Caco-2 (cell line): ENCODE data around the gene GOLGA8B. TPM values are rescaled to one million over a fixed set of nuclear protein-coding genes. Genes with fewer than 3 reads are reported as not detected.
"Not testable (repeated sequence)": the region's sequence is repeated elsewhere in the genome, so short reads cannot be mapped to it uniquely, and the experiment has no call there.

Experiments
- BruUV-seq: library from RNA; stranded (reverse); fragments of 400-500 nt; replicated peaks from 2 replicates; lab custom pipeline; 2021; lab: Mats Ljungman, UMichigan
- CTCF ChIA-PET: fragments of 300-600 bp; sonication (Branson Sonifier 250); formaldehyde crosslinking; loops from one replicate; lab custom pipeline; 2022; ENCODE audit warnings: antibody characterized with exemption; lab: Charles Lee
- POLR2A ChIA-PET: fragments of 300-600 bp; sonication (Branson Sonifier 250); formaldehyde crosslinking; loops from one replicate; lab custom pipeline; 2022; ENCODE audit warnings: antibody characterized with exemption; lab: Charles Lee
- DNase-seq, 2 experiments: peaks; one replicate each; pipeline versions ENCODE4 v3.0.0 to v3.0.0-alpha.2; 2020 to 2022
- H3K27me3 ChIP-seq: replicated peaks from 2 replicates; pipeline ENCODE4 v1.6.0; 2011; ENCODE audit warnings: low read length; ENCODE audit not compliant: control insufficient read depth, insufficient read depth
- H3K36me3 ChIP-seq: 2 replicates; pipeline ENCODE4 v1.5.1; 2011; ENCODE audit warnings: low read length; ENCODE audit not compliant: control insufficient read depth, insufficient read depth
- H3K4me1 ChIP-seq: fragments of 250-450 bp; sonication (Bioruptor Pico); 2 replicates; pipeline ENCODE4 v1.5.1; 2020; ENCODE audit warnings: mild to moderate bottlenecking
- H3K4me3 ChIP-seq: 2 replicates; pipeline ENCODE4 v1.5.1; 2011; ENCODE audit warnings: low read depth, mild to moderate bottlenecking, control low read depth, low read length
- H3K9me3 ChIP-seq: fragments of 250-450 bp; sonication (Bioruptor Pico); 2 replicates; pipeline ENCODE4 v1.5.1; 2020; ENCODE audit warnings: mild to moderate bottlenecking, moderate library complexity
- H3K27ac Mint-ChIP-seq: one replicate; pipeline ENCODE4 v1.8.0; 2022; ENCODE audit warnings: mixed read lengths; ENCODE audit not compliant: unreplicated experiment
- H3K27me3 Mint-ChIP-seq: one replicate; pipeline ENCODE4 v1.8.0; 2022; ENCODE audit warnings: mixed read lengths; ENCODE audit not compliant: insufficient read depth, unreplicated experiment
- H3K36me3 Mint-ChIP-seq: one replicate; pipeline ENCODE4 v1.8.0; 2022; ENCODE audit warnings: mild to moderate bottlenecking, mixed read lengths; ENCODE audit not compliant: insufficient read depth, unreplicated experiment
- H3K4me1 Mint-ChIP-seq: one replicate; pipeline ENCODE4 v1.8.0; 2022; ENCODE audit warnings: low read depth, mixed read lengths; ENCODE audit not compliant: unreplicated experiment
- H3K4me3 Mint-ChIP-seq: one replicate; pipeline ENCODE4 v1.8.0; 2022; ENCODE audit warnings: mild to moderate bottlenecking, moderate library complexity, mixed read lengths; ENCODE audit not compliant: unreplicated experiment
- H3K9me3 Mint-ChIP-seq: one replicate; pipeline ENCODE4 v1.8.0; 2022; ENCODE audit warnings: mixed read lengths; ENCODE audit not compliant: unreplicated experiment
- CTCF ChIP-seq, 2 experiments: fragments of 200-600 bp in 1 of 2; IDR thresholded peaks; 1 replicate in 1 of 2; 2 replicates in 1 of 2; pipeline versions ENCODE4 v1.5.1 to v1.8.0; 2011 to 2022; ENCODE audit warnings: antibody characterized with exemption in 1 of 2, control low read depth in 1 of 2, inconsistent platforms in 1 of 2, low read depth in 1 of 2, low read length in 1 of 2, mild to moderate bottlenecking in 1 of 2, moderate library complexity in 1 of 2; ENCODE audit not compliant: insufficient read depth in 1 of 2, severe bottlenecking in 1 of 2, unreplicated experiment in 1 of 2
- intact Hi-C: fragments of 100-400 bp; cut with micrococcal nuclease; formaldehyde crosslinking; loops from one replicate; pipeline ENCODE4 v1.10.0; 2022; ENCODE audit not compliant: unreplicated experiment
- total RNA-seq: library from RNA; stranded (reverse); gene quantifications from 2 replicates; pipeline ENCODE4 v1.2.3, GENCODE V29; 2022

The GOLGA8B gene
- total RNA-seq, 1 experiment from 2014 or later: 52.3 TPM

GRCh38 chr15:34588046-34588674 lies 4.7 kb upstream of the GOLGA8B start:
- H3K27me3 ChIP-seq: no peaks in the 10 kb centered on the region; the same call in 1 of the 2 replicates
- Mint-ChIP-seq H3K36me3 (no peaks in the 10 kb centered on the region), H3K9me3 (no peaks in the 10 kb centered on the region), H3K4me3 (peak overlapping the region; percentile 65), H3K4me1 (no peaks in the 10 kb centered on the region), H3K27ac (no peak overlapping the region), H3K27me3 (peaks cover 19% of the 10 kb centered on the region)
- POLR2A ChIA-PET: interaction anchor here (0.7 kb wide), 1 partner anchor 279 kb away, joined by 3 read pairs; no protein-coding TSS in a partner anchor
- peak; percentile 52 to 71 for DNase-seq
- intact Hi-C loops: loop anchor here (1.0 kb wide), 2 partner anchors 245 to 526 kb away; partner anchors contain the start of genes NOP10 and NUTM1
- H3K4me3 ChIP-seq: no peak overlapping the region
- no peaks in the 10 kb centered on the region for H3K36me3 ChIP-seq
- no peaks in the 10 kb centered on the region for H3K9me3 ChIP-seq
- CTCF ChIA-PET: interaction anchor here (0.8 to 1.0 kb wide), 3 partner anchors 73 to 527 kb away, joined by 3 read pairs; no protein-coding TSS in a partner anchor
- H3K4me1 ChIP-seq: peaks cover 4% of the 10 kb centered on the region; the same call in 1 of the 2 replicates
- TF ChIP-seq CTCF (IDR thresholded peaks at IDR 0.05; ENCODE audit: insufficient read depth in 1 of 2, low read depth in 1 of 2, low read length in 1 of 2, severe bottlenecking in 1 of 2, unreplicated experiment in 1 of 2): peak; percentile 71 to 74
- BruUV-seq: TSS peak; percentile 95

GRCh38 chr15:34585966-34586365 lies 2.5 kb upstream of the GOLGA8B start:
- CTCF ChIA-PET, H3K36me3 Mint-ChIP-seq, BruUV-seq, H3K9me3 ChIP-seq, POLR2A ChIA-PET, H3K4me3 ChIP-seq, H3K27me3 ChIP-seq, H3K9me3 Mint-ChIP-seq, H3K4me1 Mint-ChIP-seq, H3K4me3 Mint-ChIP-seq, H3K4me1 ChIP-seq, H3K36me3 ChIP-seq, DNase-seq, H3K27ac Mint-ChIP-seq: not testable (repeated sequence)
- intact Hi-C loops: loop anchor here (2.0 kb wide), 1 partner anchor 219 kb away; the partner anchor contains the start of gene LPCAT4
- peaks cover 13% of the 10 kb centered on the region for H3K27me3 Mint-ChIP-seq

GRCh38 chr15:34584996-34585395 lies 1.5 kb upstream of the GOLGA8B start:
- peaks cover 4% of the 10 kb centered on the region; the same call in 1 of the 2 replicates for H3K4me1 ChIP-seq
- intact Hi-C loops: loop anchor here (2.0 kb wide), 1 partner anchor 218 kb away; the partner anchor contains the start of gene LPCAT4
- no peak overlapping the region for H3K4me3 ChIP-seq
- H3K4me3 Mint-ChIP-seq: no peak overlapping the region
- no peaks in the 10 kb centered on the region for H3K36me3 ChIP-seq
- no peaks in the 10 kb centered on the region; the same call in 1 of the 2 replicates for H3K27me3 ChIP-seq
- no peak for TF ChIP-seq CTCF (IDR thresholded peaks at IDR 0.05; ENCODE audit: insufficient read depth in 1 of 2, low read depth in 1 of 2, low read length in 1 of 2, severe bottlenecking in 1 of 2, unreplicated experiment in 1 of 2)
- no peak for DNase-seq
- H3K4me1 Mint-ChIP-seq: no peaks in the 10 kb centered on the region
- ChIA-PET CTCF (interaction anchor here (0.7 kb wide), 1 partner anchor 106 kb away, joined by 3 read pairs; no protein-coding TSS in a partner anchor), POLR2A (no interaction called here)
- H3K9me3 Mint-ChIP-seq: no peaks in the 10 kb centered on the region
- peaks cover under 1% of the 10 kb centered on the region for H3K36me3 Mint-ChIP-seq
- H3K9me3 ChIP-seq: no peaks in the 10 kb centered on the region
- no TSS peak for BruUV-seq
- H3K27me3 Mint-ChIP-seq: peaks cover 9% of the 10 kb centered on the region
- no peak overlapping the region for H3K27ac Mint-ChIP-seq
